Neural crest cell (in vitro differentiated cells): Measurements from ENCODE around the gene SHLD3. TPM values are rescaled to one million over a fixed set of nuclear protein-coding genes. Genes with fewer than 3 reads are reported as not detected.
A peak's percentile ranks its signal among the peaks of the same experiment; 100 is the strongest.

Experiments used
- DNase-seq: peaks from one replicate; pipeline ENCODE4 v3.0.0; 2021; ENCODE audit warnings: low read depth, mixed read lengths, low spot score
- H3K27ac Mint-ChIP-seq: one replicate; pipeline ENCODE4 v1.8.0; 2021; ENCODE audit warnings: mild to moderate bottlenecking, mixed read lengths; ENCODE audit not compliant: unreplicated experiment
- H3K27me3 Mint-ChIP-seq: 2 replicates; pipeline ENCODE4 v1.8.0; 2021; ENCODE audit warnings: low read depth, mild to moderate bottlenecking, mixed read lengths
- H3K36me3 Mint-ChIP-seq: 2 replicates; pipeline ENCODE4 v1.8.0; 2021; ENCODE audit warnings: low read depth, mild to moderate bottlenecking, mixed read lengths
- H3K4me1 Mint-ChIP-seq: 2 replicates; pipeline ENCODE4 v1.8.0; 2021; ENCODE audit warnings: mixed read lengths
- H3K4me3 Mint-ChIP-seq: one replicate; pipeline ENCODE4 v1.8.0; 2021; ENCODE audit warnings: mild to moderate bottlenecking, mixed read lengths
- H3K9me3 Mint-ChIP-seq: 2 replicates; pipeline ENCODE4 v1.8.0; 2021; ENCODE audit warnings: mixed read lengths
- total RNA-seq: library from RNA; stranded (reverse); gene quantifications from 2 replicates; pipeline ENCODE4 v1.2.1, GENCODE V29; 2021
- TF ChIP-seq, protein P1 (sequence below): fragments of 200-600 bp; sonication (generic); conservative IDR thresholded peaks from 2 replicates; pipeline ENCODE4 v1.5.0; 2021; ENCODE audit warnings: antibody characterized with exemption, mild to moderate bottlenecking

The SHLD3 gene
- total RNA-seq, 1 donor from 2014 or later = 4.3 TPM

DNA sequence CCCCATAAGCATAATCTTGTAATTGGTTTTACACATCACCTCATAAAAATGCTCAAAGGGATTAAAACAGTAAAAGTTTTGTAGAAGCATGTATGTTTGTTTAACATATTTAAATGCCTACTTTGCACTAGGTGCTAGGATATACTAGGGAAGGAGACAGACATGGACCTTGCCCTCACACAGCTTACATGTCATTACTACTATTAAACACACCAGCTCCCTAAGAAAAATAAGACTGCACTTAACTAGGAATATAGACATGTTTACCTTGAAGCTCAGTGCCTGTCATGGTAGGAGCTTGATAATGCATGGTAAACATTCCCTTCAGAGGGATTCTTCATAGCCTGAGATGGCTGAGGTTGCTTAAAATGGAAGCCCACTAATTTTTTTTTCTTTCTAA lies 6.2 kb downstream of the SHLD3 start:
- peaks cover 7% of the 10 kb centered on the region for H3K36me3 Mint-ChIP-seq
- DNase-seq = no peak
- H3K4me1 Mint-ChIP-seq = peaks cover 5% of the 10 kb centered on the region
- H3K27me3 Mint-ChIP-seq = no peaks in the 10 kb centered on the region
- H3K4me3 Mint-ChIP-seq = peak overlapping the region; percentile 51
- no peaks in the 10 kb centered on the region for H3K9me3 Mint-ChIP-seq
- TF ChIP-seq, protein P1, sequence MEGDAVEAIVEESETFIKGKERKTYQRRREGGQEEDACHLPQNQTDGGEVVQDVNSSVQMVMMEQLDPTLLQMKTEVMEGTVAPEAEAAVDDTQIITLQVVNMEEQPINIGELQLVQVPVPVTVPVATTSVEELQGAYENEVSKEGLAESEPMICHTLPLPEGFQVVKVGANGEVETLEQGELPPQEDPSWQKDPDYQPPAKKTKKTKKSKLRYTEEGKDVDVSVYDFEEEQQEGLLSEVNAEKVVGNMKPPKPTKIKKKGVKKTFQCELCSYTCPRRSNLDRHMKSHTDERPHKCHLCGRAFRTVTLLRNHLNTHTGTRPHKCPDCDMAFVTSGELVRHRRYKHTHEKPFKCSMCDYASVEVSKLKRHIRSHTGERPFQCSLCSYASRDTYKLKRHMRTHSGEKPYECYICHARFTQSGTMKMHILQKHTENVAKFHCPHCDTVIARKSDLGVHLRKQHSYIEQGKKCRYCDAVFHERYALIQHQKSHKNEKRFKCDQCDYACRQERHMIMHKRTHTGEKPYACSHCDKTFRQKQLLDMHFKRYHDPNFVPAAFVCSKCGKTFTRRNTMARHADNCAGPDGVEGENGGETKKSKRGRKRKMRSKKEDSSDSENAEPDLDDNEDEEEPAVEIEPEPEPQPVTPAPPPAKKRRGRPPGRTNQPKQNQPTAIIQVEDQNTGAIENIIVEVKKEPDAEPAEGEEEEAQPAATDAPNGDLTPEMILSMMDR = no peak
- H3K27ac Mint-ChIP-seq = no peak overlapping the region

DNA sequence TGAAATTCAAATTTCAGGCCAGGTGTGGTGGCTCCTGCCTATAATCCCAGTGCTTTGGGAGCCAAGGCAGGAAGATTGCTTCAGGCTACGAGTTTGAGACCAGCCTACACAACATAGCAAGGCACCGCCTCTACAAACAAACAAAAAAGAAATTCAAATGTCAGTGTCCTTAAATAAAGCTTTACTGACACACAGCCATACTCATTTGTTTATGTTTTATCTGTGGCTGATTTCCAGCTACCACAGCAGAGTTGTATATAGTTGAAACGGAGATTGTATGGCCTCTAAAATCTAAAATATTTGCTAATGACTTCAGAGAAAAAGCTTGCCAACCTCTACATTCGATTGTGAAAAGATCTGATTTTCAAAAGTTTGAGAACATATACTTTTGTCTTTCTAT lies 15.4 kb downstream of the SHLD3 start:
- H3K27me3 Mint-ChIP-seq = no peaks in the 10 kb centered on the region
- H3K4me3 Mint-ChIP-seq = no peak overlapping the region
- H3K27ac Mint-ChIP-seq = no peak overlapping the region
- no peaks in the 10 kb centered on the region for H3K9me3 Mint-ChIP-seq
- no peak for DNase-seq
- no peaks in the 10 kb centered on the region for H3K4me1 Mint-ChIP-seq
- peaks cover 17% of the 10 kb centered on the region for H3K36me3 Mint-ChIP-seq
- TF ChIP-seq, protein P1 = no peak

DNA sequence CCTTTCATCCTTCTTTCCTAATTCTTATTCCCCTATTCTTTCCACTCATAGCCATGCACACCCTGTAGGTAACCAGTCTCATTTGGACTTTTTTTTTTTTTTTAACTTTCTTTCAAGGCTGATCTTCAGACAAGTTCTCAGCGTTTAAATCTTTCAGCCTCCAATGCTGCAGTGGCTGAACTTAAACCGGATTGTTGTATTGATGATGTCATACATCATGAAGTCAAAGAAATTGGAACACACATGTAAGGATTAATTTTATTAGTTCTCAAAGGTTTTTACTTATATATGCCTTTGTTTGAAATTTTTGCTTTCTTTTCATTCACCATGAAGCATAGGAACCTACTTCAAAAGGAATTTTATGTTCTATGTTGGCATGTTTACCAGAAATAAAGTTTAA lies 22.1 kb downstream of the SHLD3 start:
- no peak for DNase-seq
- TF ChIP-seq, protein P1 = no peak
- Mint-ChIP-seq H3K9me3 (no peaks in the 10 kb centered on the region), H3K36me3 (peaks cover 2% of the 10 kb centered on the region), H3K4me1 (no peaks in the 10 kb centered on the region), H3K4me3 (no peak overlapping the region), H3K27me3 (no peaks in the 10 kb centered on the region), H3K27ac (no peak overlapping the region)

DNA sequence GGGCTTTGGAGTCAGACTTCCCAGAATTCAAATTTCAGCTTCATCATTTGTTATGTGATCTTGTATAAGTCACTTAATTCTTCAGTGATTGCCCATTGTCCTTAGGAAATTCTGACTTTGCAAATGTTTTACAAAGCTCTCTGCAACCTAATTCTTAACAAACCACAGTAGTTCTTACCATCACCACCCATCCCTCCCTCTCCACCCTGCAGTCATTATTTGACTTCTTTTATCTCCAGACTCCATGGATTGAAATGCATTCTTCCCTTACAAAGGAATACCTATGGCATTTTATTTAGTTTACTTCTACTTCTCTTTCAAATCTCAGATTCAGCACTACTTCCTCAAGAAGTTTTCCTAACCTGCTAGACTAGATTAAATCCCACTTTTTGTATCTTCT lies 23.1 kb downstream of the SHLD3 start:
- H3K9me3 Mint-ChIP-seq = no peaks in the 10 kb centered on the region
- no peak overlapping the region for H3K4me3 Mint-ChIP-seq
- peaks cover 2% of the 10 kb centered on the region for H3K36me3 Mint-ChIP-seq
- no peak for DNase-seq
- H3K4me1 Mint-ChIP-seq = no peaks in the 10 kb centered on the region
- H3K27ac Mint-ChIP-seq = no peak overlapping the region
- no peaks in the 10 kb centered on the region for H3K27me3 Mint-ChIP-seq
- TF ChIP-seq, protein P1 = no peak

DNA sequence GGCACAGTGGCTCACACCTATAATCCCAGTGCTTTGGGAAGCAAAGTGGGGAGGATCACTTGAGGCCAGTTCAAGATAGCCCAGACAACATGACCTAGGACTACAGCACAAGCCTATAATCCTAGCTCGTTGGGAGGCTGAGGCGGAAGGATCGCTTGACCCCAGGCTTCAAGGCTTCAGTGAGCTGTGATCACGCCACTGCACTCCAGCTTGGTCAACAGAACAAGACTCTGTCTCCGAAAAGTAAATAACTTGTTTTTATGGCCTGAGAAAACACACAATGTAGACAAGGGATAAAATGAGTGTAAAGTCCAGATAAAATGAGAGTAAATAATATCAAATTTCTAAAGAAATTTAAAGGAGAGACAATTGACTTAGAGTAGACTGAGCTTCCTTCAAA lies 26.3 kb downstream of the SHLD3 start:
- peaks cover 2% of the 10 kb centered on the region for H3K36me3 Mint-ChIP-seq
- H3K4me3 Mint-ChIP-seq = no peak overlapping the region
- no peaks in the 10 kb centered on the region for H3K4me1 Mint-ChIP-seq
- TF ChIP-seq, protein P1 = no peak
- no peak for DNase-seq
- H3K27me3 Mint-ChIP-seq = no peaks in the 10 kb centered on the region
- H3K9me3 Mint-ChIP-seq = no peaks in the 10 kb centered on the region
- H3K27ac Mint-ChIP-seq = no peak overlapping the region

DNA sequence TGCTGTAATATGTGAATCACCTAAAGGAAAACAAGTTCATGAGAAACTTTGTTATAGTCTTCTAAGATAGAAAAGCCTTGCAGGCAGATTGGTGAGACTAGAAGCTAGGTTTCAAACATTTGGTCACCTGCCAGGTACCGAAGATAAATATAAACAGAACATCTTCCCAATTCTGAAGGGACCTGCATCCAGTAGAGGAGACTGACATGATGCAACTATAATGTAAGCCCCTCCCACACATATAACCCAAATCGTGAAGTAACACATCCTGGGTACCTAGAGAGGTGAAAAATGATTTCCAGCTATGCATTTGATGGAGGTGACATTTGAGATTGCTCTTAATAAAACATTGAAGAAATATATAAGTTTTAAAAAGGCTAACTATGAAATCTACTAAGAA lies 29.9 kb downstream of the SHLD3 start:
- no peak overlapping the region for H3K4me3 Mint-ChIP-seq
- no peaks in the 10 kb centered on the region for H3K27me3 Mint-ChIP-seq
- TF ChIP-seq, protein P1 = no peak
- peaks cover 2% of the 10 kb centered on the region for H3K36me3 Mint-ChIP-seq
- H3K27ac Mint-ChIP-seq = no peak overlapping the region
- H3K9me3 Mint-ChIP-seq = no peaks in the 10 kb centered on the region
- no peaks in the 10 kb centered on the region for H3K4me1 Mint-ChIP-seq
- DNase-seq = no peak
